NCI-H2081 (cell line): ENCODE results near the gene RPL22.
A peak's percentile ranks its signal among the peaks of the same experiment; 100 is the strongest.

Experiments used
- DNase-seq, 2 experiments: peaks; one replicate each; lab custom pipeline; 2025; lab: John Stamatoyannopoulos, UW

Gene RPL22

DNA sequence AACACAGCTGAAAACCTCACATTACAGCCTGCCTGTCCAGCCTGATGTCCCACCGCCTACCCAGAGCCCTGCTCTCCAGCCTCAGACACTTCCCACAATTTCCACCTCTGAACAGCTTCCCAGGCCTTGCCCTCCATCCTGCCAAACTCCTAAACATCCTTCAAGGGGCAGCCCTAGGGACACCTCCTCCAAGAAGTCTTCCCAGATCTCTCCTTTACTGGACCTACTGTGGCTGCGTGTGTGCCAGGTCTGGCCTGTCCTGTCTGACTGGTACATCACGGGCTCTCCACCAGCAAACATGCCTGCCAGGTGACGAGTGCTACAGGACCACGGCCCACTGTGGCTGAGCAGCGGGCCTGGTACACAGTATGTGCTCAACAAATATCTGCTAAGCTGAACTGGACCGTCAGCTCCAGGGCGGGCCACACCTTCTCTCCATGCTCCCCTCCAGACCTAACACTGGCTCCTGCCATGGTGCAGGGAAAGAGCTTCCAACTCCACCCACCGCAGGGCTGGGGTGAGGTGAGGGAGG is 48.0 kb downstream of the RPL22 start:
- no peak for DNase-seq

DNA sequence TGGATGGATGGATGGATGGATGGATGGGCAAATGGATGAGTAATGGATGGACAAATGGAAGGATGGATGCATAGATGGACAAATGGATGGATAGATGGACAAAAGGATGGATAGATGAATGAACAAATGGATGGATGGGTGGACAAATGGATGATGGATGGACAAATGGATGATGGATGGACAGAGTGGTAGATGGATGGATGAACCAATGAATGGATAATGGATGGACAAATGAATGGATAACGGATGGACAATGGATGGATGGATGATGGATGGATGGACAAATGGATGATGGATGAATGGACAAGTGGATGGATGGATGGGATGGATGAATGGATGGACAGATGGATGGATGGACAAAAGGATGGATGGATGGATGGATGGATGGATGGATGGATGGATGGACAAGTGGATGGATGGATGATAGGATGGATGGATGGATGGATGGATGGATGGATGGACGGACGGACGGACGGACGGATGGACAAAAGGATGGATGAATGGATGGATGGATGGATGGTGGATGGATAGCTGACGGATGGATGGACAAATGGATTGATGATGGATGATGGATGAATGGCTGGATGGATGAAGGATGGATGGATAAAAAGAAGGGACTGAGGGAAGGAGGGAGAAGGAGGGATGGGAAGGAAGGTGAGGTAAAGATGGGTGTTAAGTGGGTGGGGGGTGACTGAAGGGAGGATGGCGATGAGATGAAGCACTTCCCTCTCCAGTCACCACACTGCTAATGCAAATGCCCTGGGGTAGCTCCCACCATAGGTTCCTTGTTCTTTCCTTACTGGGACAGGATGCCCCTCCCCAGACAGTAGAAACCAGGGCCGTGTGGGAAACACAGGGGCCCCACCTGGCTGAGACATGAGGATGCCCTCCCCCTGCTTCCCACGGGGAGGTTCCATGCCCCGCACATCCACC is 49.1 kb downstream of the RPL22 start:
- no peak for DNase-seq

GRCh38 chr1:6149597-6149996 is 49.8 kb downstream of the RPL22 start:
- no peak for DNase-seq

DNA sequence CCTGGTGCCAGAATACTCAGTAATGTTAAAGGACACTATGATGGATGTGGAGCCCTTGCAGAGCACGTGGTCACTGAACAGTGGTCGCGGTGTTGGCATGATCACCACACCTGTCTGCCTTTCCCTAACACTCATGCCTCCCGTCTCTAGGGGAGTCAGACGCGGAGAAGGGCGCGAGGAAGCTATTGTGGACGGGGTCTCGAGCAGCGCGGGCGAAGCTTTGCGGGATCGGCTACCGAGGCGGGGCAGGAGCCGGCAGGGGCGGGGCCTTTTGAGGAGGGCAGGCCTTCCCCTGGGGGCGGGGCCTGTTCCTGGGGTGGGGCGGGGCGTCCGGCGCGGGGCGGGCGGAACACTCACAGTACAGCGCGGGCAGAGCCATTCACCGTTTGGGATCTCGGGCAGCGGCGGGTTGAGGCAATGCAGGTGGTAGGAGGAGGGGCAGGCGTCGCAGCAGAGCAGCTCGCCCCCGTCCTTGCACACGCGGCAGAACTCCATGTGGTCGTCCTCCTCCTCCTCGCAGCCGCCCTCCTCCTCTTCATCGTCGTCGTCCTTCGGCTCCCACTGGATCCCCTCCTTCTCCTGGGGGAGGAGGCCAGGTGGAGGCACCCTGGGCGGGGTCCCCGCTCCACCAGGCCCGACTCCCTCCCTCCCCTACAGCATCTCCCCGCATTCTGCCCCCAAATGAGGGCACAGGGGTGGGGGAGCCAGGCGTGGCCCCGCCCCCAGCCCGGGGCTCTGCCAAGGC is 50.7 kb downstream of the RPL22 start:
- DNase-seq = peak; percentile 49 to 60

DNA sequence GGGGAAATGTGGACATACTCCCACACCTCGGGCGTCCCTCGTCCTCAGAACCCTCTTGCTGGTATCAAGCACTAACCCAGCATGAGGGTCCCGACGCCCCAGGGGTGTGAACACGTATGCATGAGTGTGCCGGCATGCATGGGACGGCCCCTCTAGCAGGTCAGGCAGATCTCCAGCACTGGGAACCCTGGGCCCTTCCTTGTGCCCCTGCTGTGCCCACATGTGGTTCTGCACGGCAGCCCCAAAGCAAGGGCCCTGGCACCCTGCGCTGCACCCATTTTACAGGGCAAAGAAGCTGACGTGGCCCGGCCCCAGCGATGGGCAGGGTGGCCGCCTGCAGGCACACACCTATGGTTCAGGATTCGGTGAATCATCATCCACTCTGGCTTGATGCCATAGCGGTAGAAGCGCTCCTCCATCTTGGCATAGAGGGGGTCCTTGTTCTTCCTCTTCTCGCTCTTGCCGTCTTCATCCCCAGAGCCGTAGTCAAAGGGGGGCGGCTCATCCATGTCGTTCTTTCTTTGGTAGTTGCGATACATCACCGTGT is 53.5 kb downstream of the RPL22 start:
- DNase-seq = no peak

DNA sequence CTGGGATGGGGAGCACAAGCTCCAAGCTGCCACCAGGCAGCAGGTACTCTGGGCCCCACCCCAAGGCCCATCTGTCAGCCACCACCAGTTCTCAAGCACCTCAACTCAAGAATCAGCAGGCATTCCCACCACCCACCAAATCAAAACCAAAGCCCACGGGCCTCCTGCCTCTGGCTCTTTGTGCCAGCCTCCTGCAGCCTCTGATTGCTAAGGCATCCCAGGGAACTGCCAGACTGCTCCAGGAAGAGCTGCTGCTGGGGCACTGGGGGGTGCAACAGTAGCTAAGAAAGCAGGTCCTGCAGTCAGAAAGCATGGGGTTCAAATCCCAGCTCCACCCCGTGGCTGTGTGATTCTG is 54.0 kb downstream of the RPL22 start:
- no peak for DNase-seq

DNA sequence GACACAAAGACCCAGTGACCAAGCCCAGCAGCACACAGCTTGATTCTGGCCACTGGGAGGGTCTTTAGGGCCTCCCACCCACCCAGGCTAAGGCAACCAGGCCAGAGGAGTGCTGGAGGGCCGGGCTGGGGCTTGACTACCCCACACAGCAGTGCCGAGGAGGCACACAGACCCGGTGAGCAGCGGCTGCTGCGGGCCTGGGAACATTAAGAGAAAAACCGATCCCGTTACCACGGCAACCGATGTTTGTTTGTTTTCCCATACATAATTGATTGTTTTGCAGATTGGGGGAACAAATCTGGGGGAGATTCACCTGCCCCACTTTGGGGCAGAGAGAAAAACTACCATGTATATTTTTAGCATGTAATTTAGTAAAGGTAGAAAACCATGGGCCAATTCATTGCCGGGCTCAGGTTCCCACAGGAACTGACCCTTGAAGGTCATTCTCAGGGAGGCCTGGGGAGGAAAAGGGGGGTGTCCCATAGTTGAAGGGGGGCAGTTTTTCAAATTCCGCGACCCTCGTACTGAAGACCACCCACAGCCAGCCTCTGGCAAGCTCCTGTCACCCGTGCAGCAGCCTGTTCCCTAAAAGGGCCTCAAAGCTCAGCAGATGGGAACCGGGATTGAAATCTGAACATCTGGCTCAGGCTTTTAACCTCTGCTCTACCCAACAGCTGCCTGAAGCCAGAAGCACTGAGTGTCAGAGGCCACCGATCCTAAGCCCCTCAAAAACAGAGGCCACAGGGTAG is 54.6 kb downstream of the RPL22 start:
- DNase-seq = no peak

- no peak for DNase-seq
Observed at GRCh38 chr1:6144175-6144574, 55.2 kb downstream of the RPL22 start.

DNA sequence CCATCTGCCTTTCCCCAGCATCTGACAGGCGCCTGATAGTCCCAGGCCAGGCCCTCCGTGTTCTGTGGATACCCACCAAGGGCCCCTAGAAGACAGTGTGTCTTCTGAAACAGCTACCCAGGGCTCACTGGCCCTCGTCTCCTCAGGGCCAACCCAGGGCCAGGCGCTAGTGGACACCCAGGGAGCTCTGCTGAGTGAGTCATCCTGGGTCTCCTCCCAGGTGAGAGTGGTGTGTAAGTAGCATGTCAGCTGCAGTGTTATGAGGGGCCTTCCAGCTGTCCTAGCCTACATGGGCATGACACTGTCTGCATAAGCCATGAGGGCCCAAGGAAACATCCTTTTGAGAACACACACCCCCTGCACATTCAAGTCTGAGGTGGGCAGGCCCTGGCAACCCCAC is 56.0 kb downstream of the RPL22 start:
- no peak for DNase-seq

DNA sequence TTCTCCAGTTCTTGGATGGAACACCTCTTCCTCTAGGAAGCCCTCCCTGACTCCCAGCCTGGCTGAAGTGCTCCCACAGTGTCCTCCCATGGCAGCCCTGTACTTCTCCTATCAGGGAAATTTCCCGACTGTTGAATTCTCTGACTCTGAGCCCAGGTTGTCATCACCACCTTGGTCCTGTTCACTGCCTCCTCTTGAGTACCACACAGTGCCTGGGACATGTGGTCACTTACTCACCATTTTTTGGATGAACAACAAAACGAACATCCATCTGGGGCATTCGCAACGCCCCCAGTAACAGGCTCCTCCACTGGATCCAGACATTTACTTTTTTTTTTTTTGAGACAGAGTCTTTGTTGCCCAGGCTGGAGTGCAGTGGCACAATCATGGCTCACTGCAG is 56.7 kb downstream of the RPL22 start:
- no peak for DNase-seq

GRCh38 chr1:6142036-6142621 is 57.3 kb downstream of the RPL22 start:
- DNase-seq = no peak

DNA sequence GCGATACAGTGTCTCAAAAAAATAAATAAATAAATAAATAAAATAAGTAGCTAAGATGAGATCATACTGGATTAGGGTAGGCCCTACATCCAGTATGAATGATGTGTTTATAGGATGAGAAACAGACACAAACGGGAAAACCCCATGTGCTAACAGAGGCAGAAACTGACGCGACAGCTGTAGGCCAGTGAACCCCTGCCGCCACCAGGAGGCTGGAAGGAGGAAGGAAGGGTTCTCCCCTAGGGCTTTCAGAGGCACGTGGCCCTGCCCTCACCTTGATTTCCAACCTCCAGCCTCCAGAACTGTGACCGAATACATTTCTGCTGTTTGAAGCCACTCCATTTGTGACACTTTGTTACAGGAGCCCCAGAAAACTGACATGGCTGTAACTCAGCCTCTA is 57.8 kb downstream of the RPL22 start:
- DNase-seq = no peak

- DNase-seq = no peak
Observed at GRCh38 chr1:6140413-6140812, 59.0 kb downstream of the RPL22 start.

- DNase-seq = no peak
Observed at GRCh38 chr1:6137758-6138157, 61.6 kb downstream of the RPL22 start.

- DNase-seq = no peak
Observed at GRCh38 chr1:6136516-6137220, 62.7 kb downstream of the RPL22 start.
